ENCODE measurements around the gene TSG101.

The TSG101 gene

GRCh38 chr11:18492888-18493287 lies 33.9 kb downstream of the TSG101 start:
- DNase-seq = no peak

- no peak for DNase-seq
These were observed 34.8 kb downstream of the TSG101 start for GRCh38 chr11:18491924-18492323.

- DNase-seq = no peak
These were observed 35.8 kb downstream of the TSG101 start for GRCh38 chr11:18490736-18491485.

GRCh38 chr11:18490319-18490718 lies 36.4 kb downstream of the TSG101 start:
- no peak for DNase-seq

GRCh38 chr11:18485913-18486528 lies 40.7 kb downstream of the TSG101 start:
- no peak for DNase-seq

- no peak for DNase-seq
These were observed 47.7 kb downstream of the TSG101 start for GRCh38 chr11:18479063-18479462.

GRCh38 chr11:18472587-18472986 lies 54.2 kb downstream of the TSG101 start:
- no peak for DNase-seq

GRCh38 chr11:18471995-18472394 lies 54.7 kb downstream of the TSG101 start:
- no peak for DNase-seq

GRCh38 chr11:18468961-18469360 lies 57.8 kb downstream of the TSG101 start:
- DNase-seq = no peak

- no peak for DNase-seq
These were observed 58.7 kb downstream of the TSG101 start for GRCh38 chr11:18468059-18468458.

- no peak for DNase-seq
These were observed 60.3 kb downstream of the TSG101 start for GRCh38 chr11:18466402-18466801.

- no peak for DNase-seq
These were observed 63.3 kb downstream of the TSG101 start for GRCh38 chr11:18463439-18463838.

GRCh38 chr11:18461909-18462308 lies 64.8 kb downstream of the TSG101 start:
- DNase-seq = no peak

- no peak for DNase-seq
These were observed 67.1 kb downstream of the TSG101 start for GRCh38 chr11:18459634-18460033.

GRCh38 chr11:18457450-18457849 lies 69.3 kb downstream of the TSG101 start:
- no peak for DNase-seq

GRCh38 chr11:18455686-18456372 lies 70.9 kb downstream of the TSG101 start, which contains the start of gene LDHAL6A:
LDHAL6A (plus strand) TSS chr11:18455856; CDS start chr11:18456681, 825 bp downstream.
- no peak for DNase-seq

- DNase-seq = no peak
These were observed 73.8 kb downstream of the TSG101 start for GRCh38 chr11:18452927-18453326.

GRCh38 chr11:18449251-18449650 lies 77.5 kb downstream of the TSG101 start:
- DNase-seq = no peak

GRCh38 chr11:18438691-18439090 lies 88.1 kb downstream of the TSG101 start:
- DNase-seq = no peak

Data from NCI-H187 treated with DMSO at 0.1 percent for 48 hours (cell line).